Ramos (cell line): ENCODE measurements around the gene NDUFS3.
"Not testable (repeated sequence)": the region's sequence is repeated elsewhere in the genome, so short reads cannot be mapped to it uniquely, and the experiment has no call there.

ENCODE experiments used
- in situ Hi-C: fragments of 300-500 bp; cut with MboI; formaldehyde crosslinking; loops from one replicate; pipeline ENCODE4 v1.14.3; 2022; ENCODE audit warnings: low sequenced_read_pairs; ENCODE audit not compliant: unreplicated experiment

Gene NDUFS3

DNA sequence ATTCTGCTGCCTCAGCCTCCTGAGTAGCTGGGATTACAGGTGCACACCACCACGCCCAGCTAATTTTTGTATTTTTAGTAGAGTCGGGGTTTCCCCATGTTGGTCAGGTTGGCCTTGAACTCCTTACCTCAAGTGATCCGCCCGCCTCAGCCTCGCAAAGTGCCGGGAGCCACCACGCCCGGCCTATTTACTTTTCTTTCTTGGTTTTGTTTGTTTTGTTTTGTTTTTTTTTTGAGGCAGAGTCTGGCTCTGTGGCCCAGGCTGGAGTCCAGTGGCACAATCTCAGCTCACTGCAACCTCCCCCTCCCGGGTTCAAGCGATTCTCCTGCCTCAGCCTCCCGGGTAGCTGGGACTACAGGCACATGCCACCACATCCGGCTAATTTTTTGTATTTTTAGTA lies 21.9 kb upstream of the NDUFS3 start:
- in situ Hi-C loops: not testable (repeated sequence)

DNA sequence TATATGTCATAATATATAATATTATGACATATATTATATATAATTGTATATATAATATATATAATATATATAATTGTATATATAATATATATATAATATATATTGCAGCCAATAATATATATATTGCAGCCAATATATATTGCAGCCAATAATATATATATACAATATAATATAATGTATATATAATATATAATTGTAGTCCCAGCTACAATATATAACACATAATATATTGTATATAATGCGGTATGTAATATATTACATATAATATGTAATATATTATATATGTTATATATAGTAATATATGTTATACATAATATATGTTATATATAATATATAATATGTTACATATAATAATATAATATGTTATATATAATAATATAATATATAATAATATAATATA lies 20.2 kb upstream of the NDUFS3 start:
- in situ Hi-C loops: no loop called here

DNA sequence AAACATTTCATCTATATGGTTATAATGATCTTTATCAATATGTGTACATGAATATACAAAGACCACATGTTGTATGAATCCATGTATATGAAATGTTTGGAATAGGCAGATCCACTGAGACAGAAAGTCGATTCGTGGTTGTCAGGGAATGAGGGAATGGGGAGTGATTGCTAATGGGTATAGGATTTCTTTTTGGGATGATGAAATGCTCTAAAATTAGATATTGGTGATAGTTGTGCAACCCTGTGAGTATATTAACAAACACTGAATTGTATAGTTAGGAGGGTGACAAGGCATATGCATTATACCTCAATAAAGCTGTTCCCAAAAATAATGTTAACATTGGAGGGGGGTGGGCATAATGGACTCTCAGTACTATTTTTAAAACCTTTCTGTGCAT lies 18.4 kb upstream of the NDUFS3 start:
- in situ Hi-C loops: no loop called here

DNA sequence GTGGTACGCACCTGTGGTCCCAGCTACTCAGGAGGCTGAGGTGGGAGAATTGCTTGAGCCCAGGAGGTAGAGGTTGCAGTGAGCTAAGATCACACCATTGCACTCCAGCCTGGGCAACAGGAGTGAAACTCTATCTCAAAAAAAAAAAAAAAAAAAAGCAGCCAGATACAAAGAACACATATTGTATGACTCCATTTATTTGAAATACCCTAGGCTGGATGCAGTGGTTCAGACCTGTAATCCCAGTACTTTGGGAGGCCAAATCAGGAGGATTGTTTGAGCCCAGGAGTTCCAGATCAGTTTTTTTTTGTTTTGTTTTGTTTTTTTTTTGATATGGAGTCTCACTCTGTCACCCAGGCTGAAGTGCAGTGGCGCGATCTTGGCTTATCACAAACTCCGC lies 16.5 kb upstream of the NDUFS3 start:
- in situ Hi-C loops: not testable (repeated sequence)

DNA sequence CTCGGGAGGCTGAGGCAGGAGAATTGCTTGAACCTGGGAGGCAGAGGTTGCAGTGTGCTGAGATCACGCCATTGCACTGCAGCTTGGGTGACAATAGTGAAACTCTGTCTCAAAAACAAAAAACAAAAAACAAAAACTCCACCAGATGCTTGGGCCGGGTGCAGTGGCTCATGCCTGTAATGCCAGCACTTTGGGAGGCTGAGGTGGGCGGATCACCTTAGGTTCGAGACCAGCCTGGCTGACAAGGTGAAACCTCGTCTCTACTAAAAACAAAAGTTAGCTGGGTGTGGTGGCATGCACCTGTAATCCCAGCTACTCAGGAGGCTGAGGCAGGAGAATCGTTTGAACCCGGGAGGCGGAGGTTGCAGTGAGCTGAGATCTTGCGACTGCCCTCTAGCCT lies 14.5 kb upstream of the NDUFS3 start:
- in situ Hi-C loops: not testable (repeated sequence)

DNA sequence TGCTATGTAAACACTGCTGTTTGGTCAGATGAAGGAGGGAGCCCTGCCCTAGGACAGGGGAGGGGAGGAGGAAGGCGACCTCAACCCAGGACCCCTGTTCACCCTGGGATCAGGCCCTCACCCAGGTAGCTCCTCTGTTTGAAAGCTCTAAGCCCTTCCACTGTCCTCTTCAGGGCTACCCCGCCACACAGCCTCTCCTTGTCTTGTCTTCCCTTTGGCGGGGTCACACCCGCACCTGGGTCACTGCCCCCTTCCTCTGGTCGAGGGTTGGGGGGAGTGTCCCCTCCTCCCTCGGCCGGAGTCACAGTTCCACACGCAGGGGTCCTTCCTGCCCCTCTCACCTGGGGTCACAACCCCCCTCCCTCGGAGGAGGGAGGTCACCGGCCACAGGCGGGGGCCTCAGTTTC lies 13.9 kb upstream of the NDUFS3 start:
- in situ Hi-C loops: no loop called here

DNA sequence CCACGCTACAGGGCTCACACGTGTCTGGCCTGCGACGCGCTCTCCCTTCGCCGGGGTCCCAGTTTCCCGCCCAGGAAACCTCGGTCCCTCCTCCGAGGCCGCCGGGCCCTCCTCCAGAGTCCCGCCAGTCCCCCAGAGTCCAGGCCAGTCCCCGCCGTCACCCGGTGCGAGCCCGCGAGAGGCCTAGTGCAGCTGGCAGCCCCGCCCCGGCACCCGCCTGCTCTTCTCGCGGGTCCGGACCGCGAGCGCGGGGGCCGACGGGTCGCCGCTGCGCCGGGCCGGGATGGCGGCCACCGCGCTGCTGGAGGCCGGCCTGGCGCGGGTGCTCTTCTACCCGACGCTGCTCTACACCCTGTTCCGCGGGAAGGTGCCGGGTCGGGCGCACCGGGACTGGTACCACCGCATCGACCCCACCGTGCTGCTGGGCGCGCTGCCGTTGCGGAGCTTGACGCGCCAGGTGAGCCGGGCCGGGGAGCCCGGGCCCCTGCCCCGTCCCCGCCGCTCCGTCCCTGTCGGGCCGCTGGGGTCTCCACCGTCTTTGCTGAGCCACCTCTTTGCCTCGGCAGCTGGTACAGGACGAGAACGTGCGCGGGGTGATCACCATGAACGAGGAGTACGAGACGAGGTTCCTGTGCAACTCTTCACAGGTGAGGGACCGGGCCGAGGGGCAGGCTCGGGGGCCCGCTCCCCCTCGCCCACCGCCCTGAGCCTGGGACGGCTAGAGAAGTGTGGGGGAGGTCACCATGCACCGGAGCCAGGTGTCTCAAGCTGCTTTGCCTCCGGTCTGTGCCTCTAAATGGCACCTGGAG lies 13.3 kb upstream of the NDUFS3 start, which contains the start of gene PTPMT1:
Gene PTPMT1, plus strand, starts transcription at position 260 of the 809 bp plus-strand sequence. Its CDS starts 24 bp downstream, at position 284.
- in situ Hi-C loops: no loop called here

- in situ Hi-C loops: no loop called here
Observed at GRCh38 chr11:47566149-47566698, 12.7 kb upstream of the NDUFS3 start.

- in situ Hi-C loops: no loop called here
Observed at GRCh38 chr11:47569646-47570045, 9.2 kb upstream of the NDUFS3 start.

DNA sequence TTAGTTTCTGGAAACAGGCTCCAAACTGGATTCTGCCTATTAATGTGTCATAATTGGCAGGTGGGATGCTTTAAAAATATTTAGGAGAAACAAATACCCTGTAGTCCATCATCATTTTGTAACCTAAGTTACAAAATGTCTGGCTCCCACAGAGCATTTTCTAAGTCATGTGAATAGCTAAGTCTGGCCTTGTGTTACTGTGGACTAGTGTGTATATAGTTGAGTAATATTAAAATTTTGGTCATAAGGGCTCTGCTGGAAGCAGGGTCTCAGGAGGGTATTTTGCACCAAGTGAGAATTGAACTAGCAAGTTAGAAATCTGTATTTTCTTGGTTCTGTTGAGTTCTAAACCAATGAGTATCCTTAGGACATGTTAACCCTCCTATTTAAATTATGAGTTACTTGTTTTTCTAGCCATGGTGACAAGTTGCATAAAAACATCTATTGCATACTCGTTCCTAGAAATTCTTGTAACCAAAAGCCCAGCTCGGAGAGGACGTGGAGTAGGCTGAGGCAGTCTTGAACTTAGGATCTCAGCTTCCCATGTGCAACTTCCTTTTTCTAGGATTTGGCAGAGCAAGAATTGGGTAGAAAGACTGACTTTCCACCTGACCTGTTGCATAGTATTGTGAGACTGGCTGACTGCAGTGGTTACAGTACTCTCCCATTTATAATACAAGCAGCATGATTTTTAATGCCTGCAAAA lies 8.1 kb upstream of the NDUFS3 start:
- in situ Hi-C loops: no loop called here

GRCh38 chr11:47571357-47571729 lies 7.5 kb upstream of the NDUFS3 start:
- in situ Hi-C loops: no loop called here

DNA sequence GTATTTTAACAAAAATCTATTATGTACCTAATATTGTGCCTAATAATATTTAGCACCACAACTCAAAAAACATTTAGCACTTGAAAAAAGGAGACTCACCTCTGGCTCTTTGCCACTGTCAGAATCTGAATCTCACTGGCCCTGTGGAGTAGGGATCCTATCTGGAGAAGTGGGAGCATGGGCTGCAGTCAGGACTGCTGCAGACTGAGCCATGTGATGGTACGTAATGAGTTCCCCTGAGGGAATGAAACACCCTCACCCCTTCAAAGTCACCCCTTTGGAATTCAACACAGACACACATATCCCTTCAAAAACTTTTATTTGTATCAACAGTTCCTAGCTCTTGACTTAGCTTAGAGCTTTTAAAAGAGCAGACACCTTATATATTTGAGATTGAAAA lies 7.0 kb upstream of the NDUFS3 start:
- in situ Hi-C loops: no loop called here

DNA sequence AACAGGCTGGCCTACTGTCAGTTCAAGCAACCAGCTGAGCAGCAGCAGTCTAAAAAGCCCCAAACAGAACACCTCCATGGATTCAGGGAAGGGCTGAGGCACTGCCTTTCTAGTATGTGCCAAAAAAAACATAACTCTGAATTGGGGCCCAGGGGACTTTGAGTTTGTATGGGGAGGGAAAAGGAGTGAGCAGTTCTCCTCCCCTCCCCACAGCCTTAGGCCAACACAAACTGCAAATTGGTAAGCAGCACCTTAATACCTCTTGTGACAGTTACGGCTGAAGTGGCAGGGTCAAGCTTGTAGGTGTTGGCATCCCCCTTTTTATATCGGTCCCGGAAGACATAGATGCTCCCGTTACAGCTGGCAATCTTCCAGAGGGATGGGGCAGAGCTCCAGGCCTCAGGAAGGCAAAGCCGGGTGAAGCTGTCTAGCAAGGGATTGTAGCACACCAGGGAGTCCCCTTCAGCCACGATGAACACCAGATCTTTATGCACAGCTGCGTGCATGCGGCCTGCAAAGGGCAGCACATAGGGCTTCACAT lies 6.1 kb upstream of the NDUFS3 start:
- in situ Hi-C loops: no loop called here

DNA sequence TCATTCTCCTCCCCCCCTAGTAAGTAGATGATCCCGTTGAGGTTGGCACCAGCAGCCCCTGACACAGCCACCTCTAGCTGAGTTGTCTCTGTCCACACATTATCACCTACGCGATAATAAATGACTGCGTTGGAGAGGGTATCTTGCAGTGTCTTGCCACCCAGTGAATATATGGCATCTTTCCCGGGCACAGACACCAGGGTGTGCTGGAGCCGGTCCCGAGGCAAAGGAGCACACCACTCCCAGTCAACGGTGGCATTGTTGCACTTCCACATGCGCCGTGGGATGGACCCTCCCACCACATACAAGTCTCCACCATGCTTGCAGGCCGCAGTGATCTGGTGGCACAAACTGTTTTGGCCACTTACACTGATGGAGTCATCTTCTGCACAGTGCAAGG lies 5.6 kb upstream of the NDUFS3 start:
- in situ Hi-C loops: no loop called here

- in situ Hi-C loops: no loop called here
Observed at GRCh38 chr11:47577460-47578041, 1.3 kb upstream of the NDUFS3 start.

DNA sequence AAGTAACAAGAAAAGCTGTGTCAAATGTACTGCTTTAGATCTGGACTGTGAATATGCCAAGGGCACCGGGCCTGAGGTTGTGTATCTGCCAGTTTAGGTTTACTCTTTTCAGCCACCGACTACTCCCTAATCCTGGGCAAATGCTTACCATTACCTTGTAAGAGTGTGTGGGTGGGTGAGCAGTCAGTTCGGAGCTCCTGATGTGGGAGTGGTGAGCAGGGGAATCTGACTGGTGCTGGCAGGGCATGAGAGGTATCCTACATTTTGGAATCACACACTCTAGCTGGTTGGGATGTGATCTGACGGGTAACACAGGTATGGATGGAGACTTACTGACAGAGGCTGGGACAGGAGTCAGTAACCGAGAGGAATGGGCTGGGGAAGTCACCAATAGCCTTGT lies 5.0 kb downstream of the NDUFS3 start:
- in situ Hi-C loops: no loop called here

GRCh38 chr11:47586098-47586855 lies 7.4 kb downstream of the NDUFS3 start, which contains the start of gene FAM180B:
Gene FAM180B, plus strand, starts transcription at chr11:47586678. Its CDS starts 91 bp downstream, at chr11:47586769.
- in situ Hi-C loops: no loop called here

GRCh38 chr11:47587039-47587716 lies 8.3 kb downstream of the NDUFS3 start:
- in situ Hi-C loops: no loop called here

- in situ Hi-C loops: no loop called here
Observed at GRCh38 chr11:47587723-47588326, 9.0 kb downstream of the NDUFS3 start.
